ENCODE results near the gene SAYSD1.

SAYSD1 gene

GRCh38 chr6:39107641-39108040 is 7.3 kb downstream of the SAYSD1 start:
- DNase-seq = no peak

GRCh38 chr6:39107034-39107433 is 8.0 kb downstream of the SAYSD1 start:
- DNase-seq = peak; percentile 17

GRCh38 chr6:39104528-39104927 is 10.5 kb downstream of the SAYSD1 start:
- no peak for DNase-seq

GRCh38 chr6:39102821-39103136 is 12.2 kb downstream of the SAYSD1 start:
- DNase-seq = no peak

GRCh38 chr6:39102071-39102820 is 12.7 kb downstream of the SAYSD1 start:
- DNase-seq = no peak

- DNase-seq = peak; percentile 46
Measured at GRCh38 chr6:39100358-39100757, 14.6 kb downstream of the SAYSD1 start.

DNA sequence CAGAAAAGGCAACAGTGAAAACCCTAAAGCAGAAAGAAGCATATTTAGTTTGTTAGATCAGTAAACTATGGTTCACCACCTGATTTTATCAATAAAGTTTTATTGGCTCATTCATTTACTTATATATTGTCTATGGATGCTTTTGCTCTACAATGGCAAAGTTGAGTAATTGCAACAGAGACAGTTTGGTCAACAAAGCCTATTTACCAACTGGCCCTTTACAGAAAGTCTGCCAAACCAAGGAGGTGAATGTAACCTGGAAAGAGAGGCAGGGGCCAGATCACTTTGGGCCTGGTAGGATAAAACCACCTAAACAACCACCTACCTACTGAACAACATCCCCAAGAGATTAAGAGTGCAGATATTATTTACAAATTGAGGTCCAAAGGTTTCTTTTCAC is 19.4 kb downstream of the SAYSD1 start:
- no peak for DNase-seq

GRCh38 chr6:39093149-39093708 is 21.8 kb downstream of the SAYSD1 start:
- no peak for DNase-seq

DNA sequence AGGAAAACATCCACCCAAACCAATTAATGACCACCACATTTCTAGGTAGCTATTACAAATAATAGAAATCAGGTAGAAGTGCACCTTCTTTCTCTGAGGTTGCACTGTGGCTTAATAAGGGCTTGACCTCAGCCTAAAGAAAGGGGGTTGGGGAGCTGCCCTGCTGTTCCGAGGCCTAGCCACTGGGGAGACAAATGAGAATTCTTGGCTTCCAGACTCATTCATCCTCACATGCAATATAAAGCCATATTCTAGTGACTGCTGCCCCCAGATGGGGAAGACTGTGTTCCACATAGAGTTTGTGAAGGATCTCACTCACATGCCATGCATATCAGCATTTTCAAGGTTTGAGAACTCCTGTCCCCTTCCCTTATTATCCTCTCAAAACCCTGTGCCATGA is 22.9 kb downstream of the SAYSD1 start:
- DNase-seq = no peak

GRCh38 chr6:39091220-39091619 is 23.8 kb downstream of the SAYSD1 start:
- DNase-seq = no peak

DNA sequence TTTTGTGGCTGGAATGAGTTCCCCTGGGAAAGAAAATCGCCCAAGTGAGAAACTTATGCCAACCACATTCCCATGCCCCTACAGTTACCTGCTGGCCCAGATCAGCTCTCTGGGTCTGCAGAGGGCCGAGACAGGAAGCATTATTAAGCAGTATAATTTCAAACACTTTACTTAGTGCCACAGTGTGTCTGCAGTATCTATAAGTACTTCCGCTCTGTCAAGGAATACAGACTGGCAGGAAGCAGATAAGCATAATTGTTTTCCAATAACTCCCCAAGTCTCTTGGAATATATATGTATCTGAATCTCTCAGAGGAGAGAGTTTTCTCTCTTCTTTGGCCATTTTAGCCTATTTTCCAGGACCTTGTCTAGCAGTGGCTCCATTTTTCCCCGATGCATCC is 24.9 kb downstream of the SAYSD1 start:
- no peak for DNase-seq

GRCh38 chr6:39088331-39088730 is 26.7 kb downstream of the SAYSD1 start:
- peak; percentile 92 for DNase-seq

GRCh38 chr6:39087197-39087596 is 27.8 kb downstream of the SAYSD1 start:
- no peak for DNase-seq

GRCh38 chr6:39086711-39087110 is 28.3 kb downstream of the SAYSD1 start:
- DNase-seq = no peak

GRCh38 chr6:39086294-39086693 is 28.7 kb downstream of the SAYSD1 start:
- DNase-seq = peak; percentile 74

DNA sequence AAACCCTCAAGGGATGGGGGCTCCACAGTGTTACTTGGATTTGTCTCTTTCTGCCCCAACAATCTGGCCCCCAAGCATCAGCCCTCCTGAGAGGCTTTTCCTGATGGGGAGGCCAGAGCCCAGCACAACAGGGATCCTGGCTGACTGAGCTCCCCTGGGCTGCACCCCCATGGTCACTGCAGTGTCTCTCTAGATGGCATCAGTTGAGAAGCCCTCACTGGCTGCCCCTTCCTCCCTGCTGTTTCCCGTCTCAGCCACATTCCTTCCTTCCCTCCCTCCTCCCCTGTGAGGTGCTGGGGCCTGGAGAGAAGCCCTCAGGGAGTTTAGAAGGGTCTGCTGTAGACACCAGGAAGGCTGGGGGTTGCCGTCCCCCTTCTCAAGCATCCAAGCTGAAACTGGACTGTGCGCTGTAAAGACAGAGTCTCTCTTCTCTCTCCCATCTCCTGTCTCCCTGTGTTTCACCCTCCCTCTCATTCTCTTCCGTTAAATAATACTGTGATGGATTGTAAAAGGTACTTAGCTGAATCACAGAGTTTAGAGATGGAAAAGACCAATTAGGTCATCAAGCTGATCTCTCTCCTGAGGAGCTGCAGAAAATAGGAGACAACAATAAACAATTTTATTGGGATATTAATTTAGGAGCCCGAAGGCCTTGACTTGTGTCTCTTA is 29.7 kb downstream of the SAYSD1 start:
- no peak for DNase-seq

GRCh38 chr6:39084506-39084905 is 30.5 kb downstream of the SAYSD1 start:
- DNase-seq = no peak

DNA sequence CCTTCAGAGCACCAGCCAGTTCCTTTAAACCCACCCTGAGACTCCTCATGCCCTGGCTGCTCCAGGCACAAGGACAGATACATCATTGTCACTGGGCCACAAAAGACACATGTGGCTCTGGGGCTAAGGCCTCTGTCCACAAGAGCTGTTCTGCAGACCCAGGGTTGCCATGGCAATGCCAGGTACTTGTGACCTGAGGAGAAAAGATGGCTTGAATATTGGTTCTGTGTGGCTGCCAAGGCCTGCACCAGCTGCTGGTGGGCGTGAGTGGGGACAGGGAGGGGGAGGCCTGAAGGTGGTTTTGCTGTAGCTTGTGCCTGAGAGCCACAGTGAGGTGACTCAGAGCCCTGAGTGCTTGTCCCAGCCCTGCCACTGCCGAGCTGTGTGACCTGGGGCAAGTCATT is 31.8 kb downstream of the SAYSD1 start:
- no peak for DNase-seq

- peak; percentile 48 for DNase-seq
Measured at GRCh38 chr6:39082310-39082709, 32.7 kb downstream of the SAYSD1 start.

GRCh38 chr6:39080246-39080875 is 34.6 kb downstream of the SAYSD1 start:
- DNase-seq = no peak

DNA sequence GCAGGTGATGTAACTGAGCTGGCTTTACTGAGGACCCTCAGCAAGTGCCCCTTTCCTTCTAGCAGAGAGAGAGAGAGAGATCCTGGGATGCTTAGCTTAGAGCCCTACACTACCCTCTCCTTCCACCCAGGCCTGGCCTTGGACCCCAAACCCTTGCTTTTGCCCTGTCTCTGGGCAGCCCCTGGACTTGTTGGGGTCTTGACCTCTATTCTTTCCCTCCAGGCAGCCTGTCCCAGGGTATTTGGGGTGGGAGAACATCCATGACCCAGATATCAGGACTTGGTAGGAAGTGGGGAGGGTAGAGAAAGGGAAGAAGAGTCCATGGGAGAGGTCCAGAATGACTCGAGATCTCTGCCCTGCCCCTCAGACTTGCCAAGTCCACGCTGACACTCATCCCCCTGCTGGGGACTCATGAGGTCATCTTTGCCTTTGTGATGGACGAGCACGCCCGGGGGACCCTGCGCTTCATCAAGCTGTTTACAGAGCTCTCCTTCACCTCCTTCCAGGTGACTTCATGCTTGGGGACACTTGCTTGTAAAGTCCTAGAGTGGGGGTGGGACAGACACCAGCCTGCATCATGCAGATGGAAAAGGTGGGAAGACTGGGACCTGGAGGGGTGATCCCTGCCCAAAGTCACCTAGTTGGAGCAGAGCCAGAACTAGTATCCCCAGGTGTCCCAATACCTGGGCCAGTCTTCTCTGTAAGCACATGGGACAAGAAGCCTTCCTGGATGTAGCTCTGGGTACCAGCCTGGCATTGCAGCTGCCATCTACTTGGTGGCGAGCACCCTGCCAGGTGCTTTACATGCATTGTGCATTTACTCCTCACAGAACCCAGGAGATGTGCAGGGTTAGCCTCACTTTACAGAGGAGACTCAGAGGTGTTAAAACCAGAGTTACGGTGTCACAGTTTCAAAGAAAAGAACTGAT is 35.5 kb downstream of the SAYSD1 start:
- DNase-seq = no peak

DNA sequence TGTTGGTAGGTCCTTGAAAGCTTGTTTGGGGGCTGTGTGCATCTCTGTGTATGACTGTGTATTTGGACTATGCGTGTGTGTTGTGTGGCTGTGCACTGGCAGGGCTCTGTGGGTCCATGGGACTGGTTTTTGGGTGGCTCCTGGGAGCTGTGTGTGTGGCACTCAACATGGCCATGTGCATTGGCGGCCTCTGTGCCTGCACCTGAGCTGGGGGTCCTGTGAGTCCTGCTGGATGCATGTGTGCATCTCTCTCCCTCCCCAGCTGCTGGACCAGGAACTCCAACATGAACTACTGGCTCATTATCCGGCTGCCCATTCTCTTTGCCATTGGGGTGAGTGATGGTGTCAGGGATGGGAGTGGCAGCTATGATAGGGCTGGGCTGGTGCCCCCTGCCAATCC is 36.3 kb downstream of the SAYSD1 start:
- no peak for DNase-seq
